ENCODE results near the gene COP1. TPM values are rescaled to one million over a fixed set of nuclear protein-coding genes. Genes with fewer than 3 reads are reported as not detected.
"Not testable (repeated sequence)": the region's sequence is repeated elsewhere in the genome, so short reads cannot be mapped to it uniquely, and the experiment has no call there.

COP1 gene
- total RNA-seq, 5 donors from 2014 or later (not counting 1 experiment from before 2014, with no cell fraction given), result 38.7 to 49.0 (median 42.4) TPM

DNA sequence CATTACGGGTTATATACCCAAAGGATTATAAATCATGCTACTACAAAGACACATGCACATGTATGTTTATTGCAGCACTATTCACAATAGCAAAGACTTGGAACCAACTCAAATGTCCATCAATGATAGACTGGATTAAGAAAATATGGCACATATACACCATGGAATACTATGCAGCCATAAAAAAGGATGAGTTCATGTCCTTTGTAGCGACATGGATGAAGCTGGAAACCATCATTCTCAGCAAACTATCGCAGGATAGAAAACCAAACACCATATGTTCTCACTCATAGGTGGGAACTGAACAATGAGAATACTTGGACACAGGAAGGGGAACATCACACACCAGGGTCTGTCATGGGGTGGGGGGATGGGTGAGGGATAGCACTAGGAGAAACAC lies 119.3 kb downstream of the COP1 start:
- CTCF ChIA-PET, result not testable (repeated sequence)

DNA sequence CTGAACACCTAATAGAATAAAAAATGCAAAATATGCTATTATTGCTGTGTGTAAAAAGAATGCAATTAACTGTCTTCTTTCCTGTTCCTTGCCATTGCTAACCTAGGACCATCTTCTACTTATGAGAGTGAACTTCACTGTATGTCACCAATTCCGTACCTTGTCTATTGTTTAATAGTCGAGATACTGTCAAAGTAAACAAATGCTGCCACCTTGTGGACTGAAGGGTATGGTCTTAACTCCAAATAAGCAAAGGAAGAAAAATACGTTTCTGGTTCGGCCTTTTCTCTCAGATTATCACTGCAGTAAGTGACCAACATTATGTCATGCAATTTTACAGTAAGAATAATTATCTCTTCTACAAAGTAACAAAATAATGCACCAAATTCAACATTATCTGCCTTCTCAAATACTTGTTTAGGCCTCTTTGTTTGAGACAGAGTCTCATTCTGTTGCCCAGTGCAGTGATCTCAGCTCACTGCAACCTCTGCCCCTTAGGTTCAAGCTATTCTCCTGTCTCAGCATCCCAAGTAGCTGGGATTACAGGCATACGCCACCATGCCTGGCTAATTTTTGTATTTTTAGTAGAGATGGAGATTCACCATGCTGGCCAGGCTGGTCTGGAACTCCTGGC lies 133.4 kb downstream of the COP1 start:
- POLR2A ChIA-PET, result no interaction called here
- CTCF ChIA-PET, result interaction anchor here in 1 of 2 donors (2.1 kb wide), 1 partner anchor 922 kb away, joined by 15 read pairs; no protein-coding TSS in a partner anchor
- 52% methylated on average over 2 of the region's 5 CpGs for WGBS (ENCODE audit: insufficient coverage)
- H3K4me3 ChIP-seq (ENCODE audit: control insufficient read depth in 1 of 2, extremely low read depth in 1 of 2, low read length in 1 of 2), result no peak overlapping the region
- H3K27me3 ChIP-seq (replicated peaks in 1 of 2; ENCODE audit: control insufficient read depth in 2 of 2, extremely low read depth in 1 of 2, insufficient read depth in 2 of 2, low read length in 1 of 2), result no peaks in the 10 kb centered on the region
- H3K27ac Mint-ChIP-seq, result no peak overlapping the region
- ATAC-seq (replicated peaks in 1 of 4) (peak in 2 of 4 experiments; percentile 42 to 46), DNase-seq (peak in 14 of 35 experiments; percentile 3 to 63 (median 21))
- no peak overlapping the region for H3K27ac ChIP-seq (ENCODE audit: low read length)
- H3K36me3 Mint-ChIP-seq, result peaks cover 59% of the 10 kb centered on the region
- H3K4me1 ChIP-seq (ENCODE audit: control insufficient read depth in 1 of 2, extremely low read depth in 1 of 2, insufficient read depth in 2 of 2, low read length in 2 of 2), result no peaks in the 10 kb centered on the region
- H3K36me3 ChIP-seq (ENCODE audit: control insufficient read depth in 2 of 2, extremely low read depth in 1 of 2, insufficient read depth in 1 of 2, low read length in 1 of 2), result peaks cover 4 to 17% of the 10 kb centered on the region in 2 donors
- no peaks in the 10 kb centered on the region for H3K9me3 ChIP-seq
- H3K9me3 Mint-ChIP-seq, result peaks cover 10 to 22% (median 12%) of the 10 kb centered on the region in 3 donors
- H3K4me1 Mint-ChIP-seq, result peaks cover 6 to 12% (median 12%) of the 10 kb centered on the region in 3 donors
- H3K27me3 Mint-ChIP-seq, result no peaks in the 10 kb centered on the region
- no peak overlapping the region for H3K4me3 Mint-ChIP-seq

More for the DNA sequence above, 119.3 kb downstream of the COP1 start:
- H3K4me1 ChIP-seq (ENCODE audit: control insufficient read depth in 1 of 2, extremely low read depth in 1 of 2, insufficient read depth in 2 of 2, low read length in 2 of 2); H3K27ac Mint-ChIP-seq; H3K9me3 ChIP-seq; H3K9me3 Mint-ChIP-seq; H3K4me3 ChIP-seq (ENCODE audit: control insufficient read depth in 1 of 2, extremely low read depth in 1 of 2, low read length in 1 of 2); H3K27ac ChIP-seq (ENCODE audit: low read length); H3K4me3 Mint-ChIP-seq; H3K27me3 Mint-ChIP-seq; DNase-seq; ATAC-seq (replicated peaks in 1 of 4); H3K36me3 ChIP-seq (ENCODE audit: control insufficient read depth in 2 of 2, extremely low read depth in 1 of 2, insufficient read depth in 1 of 2, low read length in 1 of 2); H3K27me3 ChIP-seq (replicated peaks in 1 of 2; ENCODE audit: control insufficient read depth in 2 of 2, extremely low read depth in 1 of 2, insufficient read depth in 2 of 2, low read length in 1 of 2); POLR2A ChIA-PET: not testable (repeated sequence)
- WGBS (ENCODE audit: insufficient coverage), result 100% methylated on average over 1 of the region's 3 CpGs
- Mint-ChIP-seq H3K4me1 (peaks cover 19 to 25% (median 21%) of the 10 kb centered on the region in 3 donors), H3K36me3 (peaks cover 47% of the 10 kb centered on the region)

DNA sequence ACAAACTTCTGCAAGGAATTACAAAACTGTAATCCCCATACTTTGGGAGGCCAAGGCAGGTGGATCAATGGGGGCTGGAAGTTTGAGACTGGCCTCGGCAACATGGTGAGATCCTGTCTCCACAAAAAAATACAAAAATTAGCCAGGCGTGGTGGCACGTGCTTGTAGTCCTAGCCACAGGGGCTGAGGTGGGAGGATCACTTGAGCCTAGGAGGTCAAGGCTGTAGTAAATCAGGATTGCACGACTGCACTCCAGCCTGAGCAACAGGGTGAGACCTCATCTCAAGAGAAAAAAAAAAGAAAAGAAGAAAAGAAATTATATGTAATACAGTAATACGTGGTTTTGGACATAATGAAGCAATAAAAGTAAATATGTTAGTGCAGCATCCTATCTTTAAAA lies 138.2 kb downstream of the COP1 start:
- WGBS (ENCODE audit: insufficient coverage), result no CpG with 5 or more reads among the region's 5 CpGs
- CTCF ChIA-PET, result no interaction called here
- no peak overlapping the region for H3K27ac ChIP-seq (ENCODE audit: low read length)
- DNase-seq, result no peak
- no peak overlapping the region for H3K27ac Mint-ChIP-seq
- no peaks in the 10 kb centered on the region for H3K4me1 ChIP-seq (ENCODE audit: control insufficient read depth in 1 of 2, extremely low read depth in 1 of 2, insufficient read depth in 2 of 2, low read length in 2 of 2)
- H3K27me3 Mint-ChIP-seq, result no peaks in the 10 kb centered on the region
- H3K27me3 ChIP-seq (replicated peaks in 1 of 2; ENCODE audit: control insufficient read depth in 2 of 2, extremely low read depth in 1 of 2, insufficient read depth in 2 of 2, low read length in 1 of 2), result no peaks in the 10 kb centered on the region
- no peaks in the 10 kb centered on the region for H3K9me3 ChIP-seq
- no peak overlapping the region for H3K4me3 ChIP-seq (ENCODE audit: control insufficient read depth in 1 of 2, extremely low read depth in 1 of 2, low read length in 1 of 2)
- no peak overlapping the region for H3K4me3 Mint-ChIP-seq
- POLR2A ChIA-PET, result no interaction called here
- peaks cover 52% of the 10 kb centered on the region for H3K36me3 Mint-ChIP-seq
- no peaks in the 10 kb centered on the region for H3K9me3 Mint-ChIP-seq
- no peak for ATAC-seq (replicated peaks in 1 of 4)
- peaks cover 6 to 14% (median 8%) of the 10 kb centered on the region in 3 donors for H3K4me1 Mint-ChIP-seq
- H3K36me3 ChIP-seq (ENCODE audit: control insufficient read depth in 2 of 2, extremely low read depth in 1 of 2, insufficient read depth in 1 of 2, low read length in 1 of 2), result peaks cover 5 to 12% of the 10 kb centered on the region in 2 donors

DNA sequence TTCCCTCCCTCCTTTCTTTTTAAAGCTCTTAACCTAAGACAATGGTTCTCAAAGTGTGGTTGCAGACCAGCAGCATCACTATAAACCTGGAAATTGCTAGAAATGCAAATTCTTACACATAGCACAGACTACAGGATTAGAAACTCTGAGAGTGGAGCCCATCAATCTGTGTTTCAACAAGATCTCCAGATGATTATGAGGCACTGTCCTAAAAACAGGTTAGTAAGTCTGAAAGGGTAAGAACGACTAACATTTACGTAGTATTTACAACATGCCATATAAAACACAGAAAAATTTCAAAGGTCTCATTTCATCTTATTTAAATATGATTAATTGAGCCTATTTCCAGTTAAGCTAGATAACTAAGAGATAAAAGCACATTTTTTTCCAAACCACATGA lies 138.8 kb downstream of the COP1 start:
- no peaks in the 10 kb centered on the region for H3K4me1 ChIP-seq (ENCODE audit: control insufficient read depth in 1 of 2, extremely low read depth in 1 of 2, insufficient read depth in 2 of 2, low read length in 2 of 2)
- no peaks in the 10 kb centered on the region for H3K9me3 ChIP-seq
- no peaks in the 10 kb centered on the region for H3K27me3 Mint-ChIP-seq
- H3K4me3 Mint-ChIP-seq, result no peak overlapping the region
- no CpG with 5 or more reads among the region's 2 CpGs for WGBS (ENCODE audit: insufficient coverage)
- no peaks in the 10 kb centered on the region for H3K9me3 Mint-ChIP-seq
- DNase-seq (no peak), ATAC-seq (replicated peaks in 1 of 4) (no peak)
- no peak overlapping the region for H3K27ac ChIP-seq (ENCODE audit: low read length)
- peaks cover 4 to 10% (median 8%) of the 10 kb centered on the region in 3 donors for H3K4me1 Mint-ChIP-seq
- peaks cover 51% of the 10 kb centered on the region for H3K36me3 Mint-ChIP-seq
- POLR2A ChIA-PET, result no interaction called here
- no peak overlapping the region for H3K4me3 ChIP-seq (ENCODE audit: control insufficient read depth in 1 of 2, extremely low read depth in 1 of 2, low read length in 1 of 2)
- CTCF ChIA-PET, result no interaction called here
- no peak overlapping the region for H3K27ac Mint-ChIP-seq
- no peaks in the 10 kb centered on the region for H3K27me3 ChIP-seq (replicated peaks in 1 of 2; ENCODE audit: control insufficient read depth in 2 of 2, extremely low read depth in 1 of 2, insufficient read depth in 2 of 2, low read length in 1 of 2)
- peaks cover 5 to 12% of the 10 kb centered on the region in 2 donors for H3K36me3 ChIP-seq (ENCODE audit: control insufficient read depth in 2 of 2, extremely low read depth in 1 of 2, insufficient read depth in 1 of 2, low read length in 1 of 2)

- H3K9me3 ChIP-seq, result no peaks in the 10 kb centered on the region
- no peak overlapping the region for H3K4me3 ChIP-seq (ENCODE audit: control insufficient read depth in 1 of 2, extremely low read depth in 1 of 2, low read length in 1 of 2)
- H3K36me3 Mint-ChIP-seq, result peaks cover 46% of the 10 kb centered on the region
- peaks cover 4 to 10% (median 8%) of the 10 kb centered on the region in 3 donors for H3K4me1 Mint-ChIP-seq
- ChIA-PET CTCF (no interaction called here), POLR2A (no interaction called here)
- H3K4me3 Mint-ChIP-seq, result no peak overlapping the region
- H3K27me3 ChIP-seq (replicated peaks in 1 of 2; ENCODE audit: control insufficient read depth in 2 of 2, extremely low read depth in 1 of 2, insufficient read depth in 2 of 2, low read length in 1 of 2), result no peaks in the 10 kb centered on the region
- H3K27me3 Mint-ChIP-seq, result no peaks in the 10 kb centered on the region
- H3K27ac ChIP-seq (ENCODE audit: low read length), result no peak overlapping the region
- H3K9me3 Mint-ChIP-seq, result no peaks in the 10 kb centered on the region
- H3K27ac Mint-ChIP-seq, result no peak overlapping the region
- WGBS (ENCODE audit: insufficient coverage), result 100% methylated on average over 1 of the region's 1 CpG
- DNase-seq (no peak), ATAC-seq (replicated peaks in 1 of 4) (no peak)
- no peaks in the 10 kb centered on the region for H3K4me1 ChIP-seq (ENCODE audit: control insufficient read depth in 1 of 2, extremely low read depth in 1 of 2, insufficient read depth in 2 of 2, low read length in 2 of 2)
- peaks cover 5 to 12% of the 10 kb centered on the region in 2 donors for H3K36me3 ChIP-seq (ENCODE audit: control insufficient read depth in 2 of 2, extremely low read depth in 1 of 2, insufficient read depth in 1 of 2, low read length in 1 of 2)
Observed at GRCh38 chr1:176066709-176067108, 140.4 kb downstream of the COP1 start.

DNA sequence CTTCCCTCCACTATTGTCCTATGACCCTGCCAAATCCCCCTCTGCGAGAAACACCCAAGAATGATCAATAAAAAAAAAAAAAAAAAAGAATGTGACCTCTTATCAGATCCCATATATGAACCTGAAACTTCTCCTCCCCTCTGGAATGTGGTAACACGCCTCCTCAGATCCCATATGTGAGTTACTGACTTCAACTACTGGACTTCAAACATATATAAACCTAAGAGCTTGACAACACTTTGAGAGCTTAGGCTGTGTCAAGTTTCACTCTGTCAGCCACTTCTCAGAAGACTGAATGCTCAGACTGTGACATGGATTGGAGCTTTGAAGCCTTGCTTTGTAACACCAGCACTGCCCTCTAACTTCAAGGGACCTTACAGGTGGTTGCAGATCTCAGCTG lies 148.4 kb downstream of the COP1 start:
- no peak overlapping the region for H3K27ac Mint-ChIP-seq

More for the DNA sequence above, 148.4 kb downstream of the COP1 start:
- H3K9me3 Mint-ChIP-seq, result no peaks in the 10 kb centered on the region
- H3K4me3 Mint-ChIP-seq, result no peak overlapping the region
- Histone ChIP-seq H3K9me3 (no peaks in the 10 kb centered on the region), H3K4me1 (ENCODE audit: control insufficient read depth in 1 of 2, extremely low read depth in 1 of 2, insufficient read depth in 2 of 2, low read length in 2 of 2) (no peaks in the 10 kb centered on the region), H3K27ac (ENCODE audit: low read length) (no peak overlapping the region), H3K27me3 (replicated peaks in 1 of 2; ENCODE audit: control insufficient read depth in 2 of 2, extremely low read depth in 1 of 2, insufficient read depth in 2 of 2, low read length in 1 of 2) (no peaks in the 10 kb centered on the region), H3K4me3 (ENCODE audit: control insufficient read depth in 1 of 2, extremely low read depth in 1 of 2, low read length in 1 of 2) (no peak overlapping the region), H3K36me3 (ENCODE audit: control insufficient read depth in 2 of 2, extremely low read depth in 1 of 2, insufficient read depth in 1 of 2, low read length in 1 of 2) (no peaks in the 10 kb centered on the region)
- H3K27me3 Mint-ChIP-seq, result no peaks in the 10 kb centered on the region
- peaks cover 14% of the 10 kb centered on the region for H3K36me3 Mint-ChIP-seq
- ChIA-PET POLR2A (no interaction called here), CTCF (interaction anchor here in 1 of 2 donors (0.5 kb wide), 1 partner anchor 914 kb away, joined by 3 read pairs; no protein-coding TSS in a partner anchor)
- ATAC-seq (replicated peaks in 1 of 4), result no peak
- DNase-seq, result no peak
- H3K4me1 Mint-ChIP-seq, result peaks cover 0 to 11% (median 9%) of the 10 kb centered on the region in 3 donors
- WGBS (ENCODE audit: insufficient coverage), result 57% methylated on average over 1 of the region's 2 CpGs
